WI38 (cell line): Measurements from ENCODE around the gene LAMA3.

ENCODE experiments used
- H3K4me3 ChIP-seq: 2 replicates; pipeline ENCODE4 v1.5.1; 2011; ENCODE audit warnings: low read depth, mild to moderate bottlenecking, control low read depth, low read length
- TF ChIP-seq, protein P1 (sequence below): IDR thresholded peaks from 2 replicates; pipeline ENCODE4 v1.5.1; 2012; ENCODE audit warnings: low read depth, mild to moderate bottlenecking, control low read depth, low read length

The LAMA3 gene

DNA sequence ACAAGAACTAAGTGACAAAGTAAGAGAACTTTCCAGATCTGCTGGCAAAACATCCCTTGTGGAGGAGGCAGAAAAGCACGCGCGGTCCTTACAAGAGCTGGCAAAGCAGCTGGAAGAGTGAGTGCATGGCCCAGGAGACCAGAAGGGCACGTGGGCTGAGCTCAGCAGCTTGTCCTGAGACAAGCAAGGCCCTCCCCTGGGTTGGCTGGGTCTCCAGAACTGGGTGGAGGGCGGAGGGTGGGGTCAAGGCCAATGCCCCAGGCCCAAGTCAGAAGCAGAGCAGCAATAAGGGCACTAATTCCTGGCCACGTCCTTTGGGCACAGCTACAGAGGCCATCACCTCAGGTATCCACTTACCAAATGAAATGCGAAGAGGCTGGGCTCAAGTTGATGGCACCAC, 214.7 kb downstream of the LAMA3 start:
- TF ChIP-seq, protein P1, sequence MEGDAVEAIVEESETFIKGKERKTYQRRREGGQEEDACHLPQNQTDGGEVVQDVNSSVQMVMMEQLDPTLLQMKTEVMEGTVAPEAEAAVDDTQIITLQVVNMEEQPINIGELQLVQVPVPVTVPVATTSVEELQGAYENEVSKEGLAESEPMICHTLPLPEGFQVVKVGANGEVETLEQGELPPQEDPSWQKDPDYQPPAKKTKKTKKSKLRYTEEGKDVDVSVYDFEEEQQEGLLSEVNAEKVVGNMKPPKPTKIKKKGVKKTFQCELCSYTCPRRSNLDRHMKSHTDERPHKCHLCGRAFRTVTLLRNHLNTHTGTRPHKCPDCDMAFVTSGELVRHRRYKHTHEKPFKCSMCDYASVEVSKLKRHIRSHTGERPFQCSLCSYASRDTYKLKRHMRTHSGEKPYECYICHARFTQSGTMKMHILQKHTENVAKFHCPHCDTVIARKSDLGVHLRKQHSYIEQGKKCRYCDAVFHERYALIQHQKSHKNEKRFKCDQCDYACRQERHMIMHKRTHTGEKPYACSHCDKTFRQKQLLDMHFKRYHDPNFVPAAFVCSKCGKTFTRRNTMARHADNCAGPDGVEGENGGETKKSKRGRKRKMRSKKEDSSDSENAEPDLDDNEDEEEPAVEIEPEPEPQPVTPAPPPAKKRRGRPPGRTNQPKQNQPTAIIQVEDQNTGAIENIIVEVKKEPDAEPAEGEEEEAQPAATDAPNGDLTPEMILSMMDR: no peak
- no peak overlapping the region for H3K4me3 ChIP-seq

GRCh38 chr18:23906658-23907057, 217.4 kb downstream of the LAMA3 start:
- TF ChIP-seq, protein P1: no peak
- no peak overlapping the region for H3K4me3 ChIP-seq

DNA sequence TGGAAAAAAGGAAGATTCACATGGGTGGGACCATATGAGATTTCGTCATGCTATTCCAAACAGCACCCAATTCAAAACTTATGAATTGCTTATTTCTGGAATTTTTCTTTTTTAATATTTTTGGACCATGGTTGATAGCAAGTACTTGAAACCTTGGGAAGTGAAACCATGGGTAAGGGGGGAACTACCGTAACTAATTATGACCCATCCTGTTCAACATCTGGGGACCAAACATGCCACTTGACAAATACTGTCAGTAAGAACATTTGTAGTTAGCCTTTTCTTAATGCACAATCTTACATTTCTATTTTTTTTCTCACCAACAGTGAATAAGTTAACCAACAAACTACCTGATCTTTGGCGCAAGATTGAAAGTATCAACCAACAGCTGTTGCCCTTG, 219.6 kb downstream of the LAMA3 start:
- H3K4me3 ChIP-seq: no peak overlapping the region
- TF ChIP-seq, protein P1: no peak

- no peak overlapping the region for H3K4me3 ChIP-seq
- TF ChIP-seq, protein P1: no peak
These were observed 220.8 kb downstream of the LAMA3 start for GRCh38 chr18:23910032-23910431.

DNA sequence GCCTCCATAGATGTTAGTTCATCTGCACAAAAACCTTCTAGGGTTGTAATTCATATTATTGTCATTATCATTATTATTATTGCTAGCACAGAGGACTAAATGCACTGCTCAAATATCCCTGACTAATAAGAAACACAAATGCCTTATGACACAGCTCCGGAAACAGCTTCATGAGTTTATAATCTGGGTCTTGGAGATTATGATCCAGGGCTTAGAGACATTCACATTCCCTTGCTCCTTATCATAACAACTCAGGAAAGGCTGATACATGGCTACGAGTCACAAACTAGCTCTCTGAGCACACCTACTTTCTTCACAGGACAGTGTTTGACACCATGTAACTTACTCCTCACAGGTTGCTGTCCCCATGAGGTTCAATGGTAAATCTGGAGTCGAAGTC, 223.1 kb downstream of the LAMA3 start:
- TF ChIP-seq, protein P1: no peak
- no peak overlapping the region for H3K4me3 ChIP-seq

DNA sequence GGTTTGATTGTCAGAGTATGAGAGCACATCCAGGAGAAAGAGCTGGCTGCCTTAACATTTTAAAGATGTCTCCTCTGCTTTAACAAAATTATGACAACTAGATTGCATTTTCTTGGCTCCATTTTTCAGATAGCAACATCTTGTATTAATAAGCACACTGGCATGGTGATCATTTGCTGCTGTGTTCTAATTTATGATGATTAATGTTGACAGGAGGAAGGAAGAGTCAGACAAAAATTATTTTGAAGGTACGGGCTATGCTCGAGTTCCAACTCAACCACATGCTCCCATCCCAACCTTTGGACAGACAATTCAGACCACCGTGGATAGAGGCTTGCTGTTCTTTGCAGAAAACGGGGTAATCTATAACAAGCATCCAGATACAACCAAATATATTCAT, 227.1 kb downstream of the LAMA3 start:
- H3K4me3 ChIP-seq: no peak overlapping the region
- TF ChIP-seq, protein P1: no peak

- no peak overlapping the region for H3K4me3 ChIP-seq
- TF ChIP-seq, protein P1: peak; percentile 84
These were observed 229.3 kb downstream of the LAMA3 start for GRCh38 chr18:23918395-23919032.
